Mesendoderm (in vitro differentiated cells): ENCODE measurements around the gene EIF2D.

Experiments
- DNase-seq: peaks from one replicate; pipeline ENCODE4 v3.0.0; 2013
- H2AK5ac ChIP-seq: 2 replicates; pipeline ENCODE4 v1.6.1; 2013; ENCODE audit warnings: low read length, inconsistent platforms
- H2BK120ac ChIP-seq: 2 replicates; pipeline ENCODE4 v1.6.1; 2013; ENCODE audit warnings: low read depth, mild to moderate bottlenecking, low read length, moderate library complexity, mixed read lengths
- H2BK15ac ChIP-seq: replicated peaks from 2 replicates; pipeline ENCODE4 v1.6.1; 2013; ENCODE audit warnings: low read depth, mild to moderate bottlenecking, moderate library complexity
- H2BK5ac ChIP-seq: 2 replicates; pipeline ENCODE4 v1.6.1; 2013; ENCODE audit warnings: low read length, inconsistent platforms
- H3K18ac ChIP-seq: 2 replicates; pipeline ENCODE4 v1.6.1; 2013; ENCODE audit warnings: mild to moderate bottlenecking, low read length, mixed read lengths
- H3K23ac ChIP-seq: one replicate; pipeline ENCODE4 v1.6.1; 2013; ENCODE audit warnings: low read length
- H3K27ac ChIP-seq: 2 replicates; pipeline ENCODE4 v1.5.1; 2013; ENCODE audit warnings: low read depth, mild to moderate bottlenecking, inconsistent platforms, low read length, moderate library complexity
- H3K27me3 ChIP-seq: 2 replicates; pipeline ENCODE4 v1.6.1; 2013; ENCODE audit warnings: low read length, control low read depth, mild to moderate bottlenecking, inconsistent platforms; ENCODE audit not compliant: insufficient read depth, poor library complexity
- H3K36me3 ChIP-seq: 2 replicates; pipeline ENCODE4 v1.6.1; 2013; ENCODE audit warnings: low read length, inconsistent platforms; ENCODE audit not compliant: control insufficient read depth, insufficient read depth
- H3K4ac ChIP-seq: one replicate; pipeline ENCODE4 v1.6.1; 2013; ENCODE audit warnings: low read depth, mild to moderate bottlenecking, low read length, moderate library complexity
- H3K4me1 ChIP-seq: 2 replicates; pipeline ENCODE4 v1.6.1; 2013; ENCODE audit warnings: low read depth, low read length, inconsistent platforms; ENCODE audit not compliant: control insufficient read depth
- H3K4me2 ChIP-seq: 2 replicates; pipeline ENCODE4 v1.6.1; 2013; ENCODE audit warnings: low read length
- H3K4me3 ChIP-seq: 2 replicates; pipeline ENCODE4 v1.5.1; 2013; ENCODE audit warnings: mild to moderate bottlenecking, low read length
- H3K56ac ChIP-seq: one replicate; pipeline ENCODE4 v1.6.1; 2013; ENCODE audit warnings: low read length
- H3K79me1 ChIP-seq: 2 replicates; pipeline ENCODE4 v1.6.1; 2013; ENCODE audit warnings: low read length, inconsistent platforms
- H3K79me2 ChIP-seq: 2 replicates; pipeline ENCODE4 v1.6.1; 2013; ENCODE audit warnings: mild to moderate bottlenecking, low read length; ENCODE audit not compliant: control insufficient read depth, insufficient read depth
- H3K9ac ChIP-seq: 2 replicates; pipeline ENCODE4 v1.6.1; 2013; ENCODE audit warnings: low read length, inconsistent platforms
- H4K5ac ChIP-seq: one replicate; pipeline ENCODE4 v1.6.1; 2013; ENCODE audit warnings: low read length
- H4K8ac ChIP-seq: one replicate; pipeline ENCODE4 v1.6.1; 2013; ENCODE audit warnings: low read depth, mild to moderate bottlenecking, control low read depth, low read length, moderate library complexity
- WGBS: extraction: QIAGEN DNeasy Blood & Tissue Kit; methylation state at CpG from one replicate; pipeline ENCODE4 v1.1.7; 2013; ENCODE audit warnings: low lambda C conversion rate, missing lambda C conversion rate; ENCODE audit not compliant: insufficient coverage; ENCODE audit errors: extremely low coverage; 5-methylcytosine and 5-hydroxymethylcytosine counted together

Gene EIF2D

GRCh38 chr1:206557636-206558473, 54.4 kb downstream of the EIF2D start:
- no peak overlapping the region for H4K5ac ChIP-seq
- peak overlapping the region; percentile 6 for H3K4me3 ChIP-seq
- no peak overlapping the region for H2BK5ac ChIP-seq
- H3K79me1 ChIP-seq, result no peaks in the 10 kb centered on the region
- no peak overlapping the region for H2AK5ac ChIP-seq
- H3K79me2 ChIP-seq, result no peaks in the 10 kb centered on the region
- WGBS, result no CpG with 5 or more reads among the region's 14 CpGs
- peak overlapping the region; percentile 70 for H3K4me2 ChIP-seq
- DNase-seq, result no peak
- no peak overlapping the region for H2BK120ac ChIP-seq
- H3K4me1 ChIP-seq, result no peaks in the 10 kb centered on the region
- H3K23ac ChIP-seq, result peak overlapping the region; percentile 24
- peak overlapping the region; percentile 65 for H3K56ac ChIP-seq
- no peak overlapping the region for H2BK15ac ChIP-seq
- H3K27me3 ChIP-seq, result peaks cover 2% of the 10 kb centered on the region
- H3K9ac ChIP-seq, result peak overlapping the region; percentile 42
- H3K27ac ChIP-seq, result no peak overlapping the region
- H3K18ac ChIP-seq, result no peak overlapping the region
- no peak overlapping the region for H3K4ac ChIP-seq
- H3K36me3 ChIP-seq, result no peaks in the 10 kb centered on the region
- no peak overlapping the region for H4K8ac ChIP-seq

GRCh38 chr1:206556750-206557635, 55.3 kb downstream of the EIF2D start:
- Histone ChIP-seq H3K79me1 (no peaks in the 10 kb centered on the region), H2AK5ac (no peak overlapping the region), H2BK15ac (no peak overlapping the region), H2BK120ac (no peak overlapping the region), H3K4me2 (peak overlapping the region; percentile 70), H3K4me3 (peak overlapping the region; percentile 6), H3K18ac (peak overlapping the region; percentile 62), H3K9ac (peak overlapping the region; percentile 42), H3K4me1 (no peaks in the 10 kb centered on the region), H3K4ac (no peak overlapping the region), H3K23ac (no peak overlapping the region), H3K36me3 (no peaks in the 10 kb centered on the region), H3K79me2 (no peaks in the 10 kb centered on the region), H3K56ac (peak overlapping the region; percentile 65), H2BK5ac (no peak overlapping the region), H3K27ac (no peak overlapping the region), H4K8ac (no peak overlapping the region), H4K5ac (no peak overlapping the region), H3K27me3 (peaks cover 2% of the 10 kb centered on the region)
- no CpG with 5 or more reads among the region's 67 CpGs for WGBS
- peak; percentile 66 for DNase-seq

- no CpG with 5 or more reads among the region's 7 CpGs for WGBS
- no peak overlapping the region for H4K5ac ChIP-seq
- H3K27ac ChIP-seq, result no peak overlapping the region
- no peak overlapping the region for H3K18ac ChIP-seq
- no peak overlapping the region for H2BK15ac ChIP-seq
- no peaks in the 10 kb centered on the region for H3K79me1 ChIP-seq
- H3K4me2 ChIP-seq, result no peak overlapping the region
- H3K4me3 ChIP-seq, result no peak overlapping the region
- H3K9ac ChIP-seq, result no peak overlapping the region
- H3K23ac ChIP-seq, result no peak overlapping the region
- no peaks in the 10 kb centered on the region for H3K36me3 ChIP-seq
- no peak overlapping the region for H3K4ac ChIP-seq
- H3K79me2 ChIP-seq, result no peaks in the 10 kb centered on the region
- no peak for DNase-seq
- no peak overlapping the region for H2BK5ac ChIP-seq
- H2BK120ac ChIP-seq, result no peak overlapping the region
- H2AK5ac ChIP-seq, result no peak overlapping the region
- H4K8ac ChIP-seq, result no peak overlapping the region
- H3K4me1 ChIP-seq, result no peaks in the 10 kb centered on the region
- no peak overlapping the region for H3K56ac ChIP-seq
- H3K27me3 ChIP-seq, result peaks cover 2% of the 10 kb centered on the region
These were observed 56.1 kb downstream of the EIF2D start for GRCh38 chr1:206556047-206556749.

GRCh38 chr1:206555473-206555935, 56.8 kb downstream of the EIF2D start:
- H4K8ac ChIP-seq, result no peak overlapping the region
- no peaks in the 10 kb centered on the region for H3K36me3 ChIP-seq
- H3K4ac ChIP-seq, result no peak overlapping the region
- H3K4me1 ChIP-seq, result no peaks in the 10 kb centered on the region
- no peaks in the 10 kb centered on the region for H3K79me2 ChIP-seq
- H3K9ac ChIP-seq, result no peak overlapping the region
- no peak overlapping the region for H3K4me3 ChIP-seq
- DNase-seq, result no peak
- H3K23ac ChIP-seq, result no peak overlapping the region
- H2BK120ac ChIP-seq, result no peak overlapping the region
- H3K18ac ChIP-seq, result no peak overlapping the region
- H4K5ac ChIP-seq, result no peak overlapping the region
- no peak overlapping the region for H2BK5ac ChIP-seq
- no peaks in the 10 kb centered on the region for H3K79me1 ChIP-seq
- no peak overlapping the region for H3K4me2 ChIP-seq
- H3K27me3 ChIP-seq, result peaks cover 2% of the 10 kb centered on the region
- no peak overlapping the region for H2AK5ac ChIP-seq
- no peak overlapping the region for H3K56ac ChIP-seq
- H3K27ac ChIP-seq, result no peak overlapping the region
- WGBS, result no CpG with 5 or more reads among the region's 10 CpGs
- no peak overlapping the region for H2BK15ac ChIP-seq

- Histone ChIP-seq H3K4me3 (no peak overlapping the region), H2BK15ac (no peak overlapping the region), H3K27ac (no peak overlapping the region), H3K27me3 (peaks cover 2% of the 10 kb centered on the region), H4K5ac (no peak overlapping the region), H2AK5ac (no peak overlapping the region), H2BK120ac (no peak overlapping the region), H3K36me3 (no peaks in the 10 kb centered on the region), H3K4me2 (no peak overlapping the region), H3K9ac (no peak overlapping the region), H3K18ac (no peak overlapping the region), H2BK5ac (no peak overlapping the region), H3K79me1 (no peaks in the 10 kb centered on the region), H3K4ac (no peak overlapping the region), H4K8ac (no peak overlapping the region), H3K56ac (no peak overlapping the region), H3K23ac (no peak overlapping the region), H3K79me2 (no peaks in the 10 kb centered on the region), H3K4me1 (no peaks in the 10 kb centered on the region)
- no CpG with 5 or more reads among the region's 1 CpG for WGBS
- DNase-seq, result no peak
These were observed 57.4 kb downstream of the EIF2D start for GRCh38 chr1:206554701-206555472.
